Memory B cell (primary cell): Measurements from ENCODE around the gene KRT2.

Experiments
- ATAC-seq: fragments of 150-1000 bp; cut with Tn5 transposase; 2 replicates; pipeline ENCODE4 v1.10.0; 2021; ENCODE audit warnings: low read depth, mild to moderate bottlenecking, moderate library complexity
- DNase-seq, 2 donors: peaks; one replicate each; pipeline ENCODE4 v3.0.0; 2022; ENCODE audit warnings: low spot score in 2 of 2
- H3K27ac Mint-ChIP-seq: one replicate; pipeline ENCODE4 v1.8.0; 2022; ENCODE audit warnings: mild to moderate bottlenecking, moderate library complexity, mixed read lengths
- H3K27me3 Mint-ChIP-seq: one replicate; pipeline ENCODE4 v1.8.0; 2022; ENCODE audit warnings: mixed read lengths
- H3K36me3 Mint-ChIP-seq: one replicate; pipeline ENCODE4 v1.8.0; 2022; ENCODE audit warnings: mild to moderate bottlenecking, mixed read lengths
- H3K4me1 Mint-ChIP-seq: one replicate; pipeline ENCODE4 v1.8.0; 2022; ENCODE audit warnings: mixed read lengths
- H3K4me3 Mint-ChIP-seq: one replicate; pipeline ENCODE4 v1.8.0; 2022; ENCODE audit warnings: mild to moderate bottlenecking, moderate library complexity, mixed read lengths
- H3K9me3 Mint-ChIP-seq: one replicate; pipeline ENCODE4 v1.8.0; 2022; ENCODE audit warnings: mixed read lengths

The KRT2 gene

DNA sequence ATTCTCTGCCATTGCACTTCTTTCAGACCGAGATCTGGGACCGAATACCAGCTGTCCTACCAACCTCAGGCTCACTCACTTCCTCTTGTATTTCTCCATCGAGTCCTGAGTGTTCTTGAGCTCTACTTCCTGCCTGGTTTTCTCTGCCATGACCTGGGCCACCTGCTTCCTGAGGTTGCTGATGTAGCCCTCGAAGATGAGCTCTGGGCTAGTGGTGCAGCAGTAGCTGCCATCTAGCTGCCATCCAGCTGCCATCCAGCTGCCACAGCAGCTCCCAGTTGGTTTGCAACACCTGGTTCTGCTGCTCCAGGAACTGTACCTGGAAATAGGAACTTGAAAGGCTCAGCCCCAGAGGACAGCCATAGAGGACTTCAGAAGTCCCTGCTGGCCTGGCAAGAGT lies 18.6 kb downstream of the KRT2 start:
- H3K27ac Mint-ChIP-seq: no peak overlapping the region
- H3K9me3 Mint-ChIP-seq: no peaks in the 10 kb centered on the region
- ATAC-seq (no peak), DNase-seq (peak in 1 of 2 donors; percentile 6)
- no peaks in the 10 kb centered on the region for H3K36me3 Mint-ChIP-seq
- no peak overlapping the region for H3K4me3 Mint-ChIP-seq
- peaks cover 19% of the 10 kb centered on the region for H3K27me3 Mint-ChIP-seq
- H3K4me1 Mint-ChIP-seq: no peaks in the 10 kb centered on the region

DNA sequence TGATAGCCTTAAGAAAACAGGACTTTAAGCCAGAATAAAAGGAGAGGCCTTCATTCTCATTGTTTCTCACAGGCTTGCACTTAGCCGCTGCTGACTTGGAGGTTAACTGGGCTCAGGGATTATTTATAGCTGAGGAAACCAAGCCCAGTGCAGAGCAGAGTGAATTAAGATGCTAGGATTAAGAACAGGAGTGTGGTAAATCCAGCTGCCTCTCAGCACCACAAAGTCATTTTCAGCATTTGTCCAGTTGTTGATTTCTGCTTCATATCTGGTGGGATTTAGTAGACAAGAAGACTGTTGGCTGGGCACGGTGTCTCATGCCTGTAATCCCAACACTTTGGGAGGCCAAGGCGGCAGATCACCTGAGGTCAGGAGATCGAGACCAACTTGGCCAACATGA lies 19.4 kb downstream of the KRT2 start:
- Mint-ChIP-seq H3K27ac (no peak overlapping the region), H3K27me3 (peaks cover 21% of the 10 kb centered on the region)

DNA sequence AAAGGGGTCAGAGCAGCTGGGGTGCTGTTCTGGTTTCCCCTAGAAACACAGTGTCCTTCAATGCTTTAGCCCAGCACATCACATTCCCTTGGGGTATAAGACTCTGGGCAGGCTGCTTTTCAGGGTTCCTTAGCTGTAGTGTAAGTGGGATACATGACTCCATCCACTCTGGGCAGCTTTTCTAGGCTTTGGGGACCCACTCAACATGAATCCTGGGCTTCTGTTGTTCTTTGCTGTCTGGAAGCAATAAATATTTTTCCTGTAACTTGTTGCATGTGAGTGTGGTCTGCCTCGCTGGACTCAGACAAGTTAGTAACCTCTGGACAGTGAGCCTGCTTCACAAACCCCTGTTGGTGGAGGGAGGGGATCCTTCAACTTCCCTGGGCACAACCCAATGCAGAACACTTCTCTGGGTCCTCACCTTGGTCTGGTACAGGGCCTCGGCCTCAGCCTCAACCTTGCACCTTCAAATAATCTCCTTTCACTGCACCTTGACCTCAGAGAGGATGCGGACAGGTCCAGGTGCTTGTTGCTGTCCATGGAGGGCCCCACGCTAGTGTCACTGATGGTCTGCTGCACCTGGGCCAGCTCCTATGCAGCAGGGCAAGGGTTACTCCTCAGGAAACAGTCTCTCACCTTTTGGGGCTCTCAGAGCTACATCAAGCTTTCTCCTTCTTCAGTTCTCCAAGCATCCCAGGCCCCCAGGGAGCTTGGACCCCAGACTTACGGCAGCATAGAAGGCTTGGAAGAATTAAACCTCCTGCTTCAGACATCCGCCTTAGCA lies 20.1 kb downstream of the KRT2 start:
- peaks cover 26% of the 10 kb centered on the region for H3K27me3 Mint-ChIP-seq
- H3K9me3 Mint-ChIP-seq: no peaks in the 10 kb centered on the region
- ATAC-seq (no peak), DNase-seq (peak in 1 of 2 donors; percentile 6)
- no peaks in the 10 kb centered on the region for H3K36me3 Mint-ChIP-seq
- H3K4me3 Mint-ChIP-seq: no peak overlapping the region
- H3K4me1 Mint-ChIP-seq: no peaks in the 10 kb centered on the region
- H3K27ac Mint-ChIP-seq: no peak overlapping the region

More for the DNA sequence above, 19.4 kb downstream of the KRT2 start:
- Mint-ChIP-seq H3K36me3 (no peaks in the 10 kb centered on the region), H3K4me1 (no peaks in the 10 kb centered on the region), H3K4me3 (no peak overlapping the region), H3K9me3 (no peaks in the 10 kb centered on the region)
- ATAC-seq: no peak
- no peak for DNase-seq

DNA sequence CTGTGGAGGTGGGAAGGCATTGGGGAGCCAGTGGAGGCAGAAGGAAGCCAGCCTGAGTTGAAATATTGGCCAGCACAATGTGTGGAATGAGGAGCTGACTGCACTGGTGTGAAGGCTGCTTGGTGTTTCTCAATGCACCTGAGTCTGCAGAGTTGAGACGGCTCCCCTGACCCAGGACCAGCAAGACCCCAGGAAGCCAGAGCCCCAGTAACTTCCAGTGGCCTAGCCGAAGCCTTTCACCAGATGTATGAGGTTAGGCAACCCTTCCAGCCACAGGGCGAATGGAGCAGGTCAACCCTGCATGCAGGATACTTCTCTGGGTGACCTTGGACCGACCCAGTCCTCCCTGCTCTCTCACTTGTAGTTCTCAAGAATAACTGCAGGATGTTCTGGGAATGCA lies 20.7 kb downstream of the KRT2 start:
- ATAC-seq (no peak), DNase-seq (no peak)
- Mint-ChIP-seq H3K4me3 (no peak overlapping the region), H3K9me3 (no peaks in the 10 kb centered on the region), H3K27me3 (peaks cover 25% of the 10 kb centered on the region), H3K36me3 (no peaks in the 10 kb centered on the region), H3K4me1 (no peaks in the 10 kb centered on the region), H3K27ac (no peak overlapping the region)

DNA sequence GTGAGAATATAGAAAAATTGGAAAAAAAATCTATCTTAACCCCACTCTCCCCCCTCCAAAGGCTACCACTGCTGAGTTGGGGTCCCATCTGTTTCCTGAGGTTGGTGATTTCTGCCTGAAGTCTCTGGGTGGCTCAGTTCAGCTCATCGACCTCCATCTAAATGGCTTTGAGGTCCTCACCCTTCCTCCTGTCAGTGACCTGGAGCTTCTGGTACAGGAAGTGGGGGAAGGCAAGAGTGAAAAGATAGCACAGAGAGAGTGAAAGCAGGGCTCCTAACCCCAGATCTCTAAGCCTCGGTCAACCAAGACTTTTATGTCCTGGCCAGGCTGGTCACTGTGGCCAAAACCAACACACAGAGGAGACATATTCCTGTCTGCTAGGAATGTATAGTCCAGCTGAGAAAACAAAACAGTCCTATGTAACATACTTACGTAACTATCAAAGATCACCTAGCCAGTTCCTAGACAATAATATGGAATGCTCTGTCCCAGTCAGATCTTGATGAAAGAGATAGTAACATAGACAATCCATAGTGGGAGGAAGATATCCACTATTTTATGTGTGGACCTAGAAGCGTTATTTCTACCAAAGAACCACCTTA lies 21.3 kb downstream of the KRT2 start:
- no peak overlapping the region for H3K4me3 Mint-ChIP-seq
- DNase-seq: peak in 1 of 2 donors; percentile 3
- H3K4me1 Mint-ChIP-seq: no peaks in the 10 kb centered on the region
- no peak for ATAC-seq
- H3K36me3 Mint-ChIP-seq: no peaks in the 10 kb centered on the region
- no peak overlapping the region for H3K27ac Mint-ChIP-seq
- H3K27me3 Mint-ChIP-seq: peaks cover 22% of the 10 kb centered on the region
- H3K9me3 Mint-ChIP-seq: no peaks in the 10 kb centered on the region

DNA sequence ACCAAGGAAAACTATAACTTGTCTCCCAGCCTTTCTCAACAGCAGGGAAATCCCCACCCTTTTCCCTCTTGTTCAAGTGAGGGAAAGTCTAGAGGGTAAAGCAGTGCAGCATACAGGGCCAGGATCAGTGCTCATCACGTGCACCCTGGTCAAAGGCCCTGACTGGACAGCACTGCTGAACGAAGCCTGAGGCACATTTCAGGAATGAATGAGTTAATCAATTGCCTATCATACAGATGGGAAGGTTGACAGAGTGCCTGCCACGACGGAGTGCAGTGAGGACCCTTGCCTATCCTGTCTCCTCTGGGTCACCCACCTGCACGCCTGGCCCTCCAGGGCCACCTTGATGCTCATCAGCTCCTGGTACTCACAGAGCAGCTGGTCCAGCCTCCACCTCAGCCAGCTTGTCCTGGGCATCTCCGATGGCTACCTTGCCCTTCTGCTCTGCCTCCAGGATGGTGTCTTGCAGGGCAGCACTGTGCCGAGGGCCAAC lies 22.0 kb downstream of the KRT2 start:
- DNase-seq (peak in 1 of 2 donors; percentile 7), ATAC-seq (no peak)
- Mint-ChIP-seq H3K36me3 (no peaks in the 10 kb centered on the region), H3K27me3 (peaks cover 19% of the 10 kb centered on the region), H3K4me3 (no peak overlapping the region), H3K9me3 (no peaks in the 10 kb centered on the region), H3K27ac (no peak overlapping the region), H3K4me1 (no peaks in the 10 kb centered on the region)

DNA sequence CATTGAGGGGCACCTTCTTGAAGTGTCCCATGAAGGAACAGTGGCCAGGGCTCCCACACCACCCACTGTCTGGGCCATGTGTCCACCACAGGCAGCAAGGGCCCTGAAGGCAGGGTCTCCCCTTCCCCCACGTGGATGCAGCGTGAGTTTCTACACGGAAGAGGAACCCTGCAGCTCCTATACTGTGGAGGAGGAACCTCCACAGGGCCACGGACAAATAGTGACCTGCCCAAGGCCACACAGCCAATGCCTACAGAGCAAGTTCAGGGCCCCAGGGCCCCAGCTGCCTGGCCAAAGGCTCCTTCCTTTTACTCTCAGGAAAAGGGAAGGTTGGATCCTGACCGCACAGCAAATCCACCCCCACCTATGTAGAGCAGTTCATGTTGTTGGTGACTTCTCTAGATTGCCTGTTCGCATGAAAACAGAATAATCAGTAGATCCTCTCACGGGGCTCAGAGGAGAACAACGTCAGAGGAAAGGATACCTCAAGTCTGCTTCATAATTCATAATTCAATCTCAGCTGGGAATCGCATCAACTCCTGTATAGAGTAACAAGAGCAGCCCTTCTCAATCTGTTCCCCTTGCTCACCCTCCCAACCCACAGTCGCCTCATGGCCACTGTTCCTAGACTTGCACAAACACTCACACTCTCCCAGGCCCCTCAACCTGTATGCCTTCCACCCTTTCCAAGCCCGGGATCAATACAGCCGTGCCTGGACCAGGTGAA lies 22.6 kb downstream of the KRT2 start:
- no peak for ATAC-seq
- Mint-ChIP-seq H3K27ac (no peak overlapping the region), H3K27me3 (peaks cover 19% of the 10 kb centered on the region), H3K36me3 (no peaks in the 10 kb centered on the region), H3K4me1 (no peaks in the 10 kb centered on the region), H3K9me3 (no peaks in the 10 kb centered on the region), H3K4me3 (no peak overlapping the region)
- DNase-seq: peak in 1 of 2 donors; percentile 1

DNA sequence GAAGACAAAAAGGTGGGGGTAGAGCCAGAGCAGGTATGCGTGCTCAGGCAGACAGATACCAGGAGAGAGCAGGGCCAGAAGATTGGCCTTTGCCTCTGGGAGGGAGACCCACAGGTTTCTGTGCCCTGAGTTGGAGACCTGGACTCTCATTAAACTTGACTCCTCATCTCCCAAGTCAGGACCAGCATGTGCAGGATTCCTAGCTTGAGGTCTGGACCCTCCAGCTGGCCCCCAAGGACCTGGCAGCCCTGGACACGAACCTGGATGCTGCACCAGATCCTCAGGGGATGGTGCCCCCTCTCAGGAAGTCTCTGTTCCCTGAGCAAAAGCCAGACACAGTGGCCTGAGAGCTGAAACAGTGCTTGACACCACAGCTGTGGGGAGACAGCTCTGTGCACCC lies 23.2 kb downstream of the KRT2 start:
- Mint-ChIP-seq H3K36me3 (no peaks in the 10 kb centered on the region), H3K4me1 (no peaks in the 10 kb centered on the region), H3K9me3 (no peaks in the 10 kb centered on the region), H3K27me3 (peaks cover 17% of the 10 kb centered on the region), H3K27ac (no peak overlapping the region), H3K4me3 (no peak overlapping the region)
- ATAC-seq (no peak), DNase-seq (no peak)

DNA sequence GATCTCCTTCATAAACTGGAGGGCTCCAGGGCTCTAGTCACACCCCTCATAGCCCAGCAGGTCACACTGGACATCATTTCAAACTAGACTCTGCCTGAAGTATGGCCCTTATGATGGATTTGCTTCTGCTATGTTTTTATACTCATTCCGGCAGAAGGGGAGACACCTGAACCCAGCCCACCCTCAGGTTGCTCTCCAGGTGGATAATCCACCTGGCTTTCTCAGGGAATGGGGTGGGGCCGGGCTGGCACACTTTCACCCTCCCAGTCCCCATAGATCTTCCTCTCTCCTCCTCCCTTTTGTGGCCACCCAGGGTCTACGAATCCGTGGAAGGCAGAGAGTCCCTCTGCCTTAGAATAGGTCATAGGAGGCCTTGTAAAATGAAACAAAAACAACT lies 23.9 kb downstream of the KRT2 start:
- Mint-ChIP-seq H3K36me3 (no peaks in the 10 kb centered on the region), H3K27ac (no peak overlapping the region), H3K4me3 (no peak overlapping the region), H3K4me1 (no peaks in the 10 kb centered on the region), H3K9me3 (no peaks in the 10 kb centered on the region), H3K27me3 (peaks cover 17% of the 10 kb centered on the region)
- DNase-seq (no peak), ATAC-seq (no peak)

DNA sequence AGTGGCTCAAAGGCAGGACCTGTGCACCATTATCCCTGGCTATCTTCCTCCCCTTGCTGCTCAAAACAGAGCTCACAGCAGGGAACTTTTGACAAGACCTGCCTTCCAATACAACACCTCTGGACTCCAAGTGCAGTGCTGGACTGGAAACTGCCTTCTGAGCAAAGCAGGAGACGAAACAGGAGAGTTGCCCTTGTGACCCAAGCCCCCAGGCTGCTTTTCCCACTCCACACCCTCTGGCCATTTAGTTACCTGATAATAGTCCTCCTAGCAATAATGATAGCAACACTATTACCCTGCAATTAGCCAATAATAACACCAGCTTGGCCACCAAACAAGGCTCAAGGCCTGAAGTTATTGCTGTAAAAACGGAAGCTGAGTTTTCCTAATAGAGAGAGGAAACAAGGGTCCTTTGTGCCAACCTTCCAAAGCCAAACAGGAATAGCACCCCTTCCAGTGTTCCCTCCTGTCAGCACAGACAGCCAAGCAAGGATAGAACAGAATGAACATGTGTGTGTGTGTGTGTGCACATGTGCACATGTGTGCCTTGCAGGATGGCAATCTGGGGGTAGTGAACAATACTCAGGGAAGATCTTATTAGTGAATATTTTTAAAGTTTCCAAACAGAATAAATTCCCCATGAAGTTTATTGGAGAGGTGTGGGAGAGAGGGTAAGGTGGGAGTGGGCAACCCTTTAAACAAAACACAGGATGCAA lies 24.5 kb downstream of the KRT2 start:
- no peaks in the 10 kb centered on the region for H3K4me1 Mint-ChIP-seq
- H3K27me3 Mint-ChIP-seq: peaks cover 20% of the 10 kb centered on the region
- ATAC-seq (no peak), DNase-seq (no peak)
- no peaks in the 10 kb centered on the region for H3K9me3 Mint-ChIP-seq
- H3K27ac Mint-ChIP-seq: no peak overlapping the region
- no peaks in the 10 kb centered on the region for H3K36me3 Mint-ChIP-seq
- H3K4me3 Mint-ChIP-seq: no peak overlapping the region

DNA sequence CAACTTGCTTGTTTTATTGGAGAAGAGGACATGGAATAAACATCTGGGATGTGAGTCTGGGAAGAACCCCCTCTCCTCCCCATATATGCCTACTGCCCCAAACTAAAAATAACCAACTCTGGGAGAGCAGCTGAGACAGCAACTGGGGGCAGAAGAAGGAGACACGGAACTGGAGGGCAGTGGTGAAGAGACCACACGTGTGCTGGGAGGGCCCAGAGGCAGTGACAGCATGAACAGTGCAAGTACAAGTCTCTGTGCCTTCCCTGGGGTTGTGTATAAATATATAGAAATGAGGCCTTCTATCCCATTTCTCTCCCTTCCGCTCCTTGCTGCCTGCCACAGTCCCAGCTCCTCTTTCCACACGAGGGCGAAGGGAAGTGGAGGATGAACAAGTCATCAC lies 29.7 kb downstream of the KRT2 start:
- H3K4me3 Mint-ChIP-seq: no peak overlapping the region
- H3K9me3 Mint-ChIP-seq: no peaks in the 10 kb centered on the region
- H3K36me3 Mint-ChIP-seq: no peaks in the 10 kb centered on the region
- H3K27ac Mint-ChIP-seq: no peak overlapping the region
- no peak for ATAC-seq
- H3K27me3 Mint-ChIP-seq: peaks cover 19% of the 10 kb centered on the region
- H3K4me1 Mint-ChIP-seq: no peaks in the 10 kb centered on the region
- DNase-seq: no peak

DNA sequence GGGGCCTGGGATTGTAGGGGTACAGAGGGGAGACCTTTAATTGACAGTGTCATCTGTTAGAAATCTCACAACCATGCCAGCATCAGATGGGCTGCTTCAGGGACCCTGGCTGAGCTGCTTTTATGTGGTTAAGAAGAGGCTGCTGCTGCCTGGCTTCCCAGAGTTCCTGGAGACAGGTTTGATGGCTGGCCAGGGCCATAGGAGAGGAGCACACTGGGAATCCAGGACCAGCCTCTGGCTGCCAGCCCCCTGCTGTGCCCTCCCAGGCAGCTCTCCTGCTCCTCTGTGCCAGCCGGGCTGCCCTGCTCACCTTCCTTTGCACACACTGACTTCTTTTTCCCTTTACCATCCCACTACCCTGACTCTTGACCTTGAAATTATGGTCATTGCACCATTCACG lies 33.1 kb downstream of the KRT2 start:
- H3K36me3 Mint-ChIP-seq: no peaks in the 10 kb centered on the region

DNA sequence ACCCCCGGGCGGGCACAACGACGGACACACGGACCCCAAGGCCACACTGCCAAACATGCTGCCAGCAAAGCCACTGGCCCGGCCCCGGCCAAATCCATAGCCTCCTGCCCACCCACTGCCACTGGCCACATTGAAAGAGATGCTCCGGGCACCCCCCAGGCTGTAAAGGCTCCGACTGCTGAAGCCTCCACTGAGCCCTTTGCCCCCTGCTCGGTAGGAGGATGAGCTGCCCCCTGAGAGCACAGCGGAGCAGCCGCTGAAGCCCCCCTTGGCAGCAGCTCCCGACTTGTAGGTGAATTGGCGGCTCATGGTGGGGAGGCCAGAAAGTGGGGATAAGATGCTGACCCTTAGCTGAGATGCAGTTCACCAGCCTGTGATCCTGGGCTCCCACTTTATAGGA lies 33.8 kb downstream of the KRT2 start, which contains the start of gene KRT73:
KRT73 (minus strand) TSS at position 344 of the 400 bp plus-strand sequence; CDS start at position 309, 35 bp downstream.
- no peak for ATAC-seq
- DNase-seq: no peak
- Mint-ChIP-seq H3K36me3 (no peaks in the 10 kb centered on the region), H3K9me3 (no peaks in the 10 kb centered on the region), H3K4me1 (no peaks in the 10 kb centered on the region), H3K4me3 (no peak within 1 kb of the TSS), H3K27ac (no peak within 1 kb of the TSS), H3K27me3 (peaks cover 27% of the 10 kb centered on the region)

More for the DNA sequence above, 33.1 kb downstream of the KRT2 start:
- DNase-seq (peak in 1 of 2 donors; percentile 6), ATAC-seq (no peak)
- no peak overlapping the region for H3K27ac Mint-ChIP-seq
- H3K9me3 Mint-ChIP-seq: no peaks in the 10 kb centered on the region
- peaks cover 23% of the 10 kb centered on the region for H3K27me3 Mint-ChIP-seq
- no peak overlapping the region for H3K4me3 Mint-ChIP-seq
- H3K4me1 Mint-ChIP-seq: no peaks in the 10 kb centered on the region

DNA sequence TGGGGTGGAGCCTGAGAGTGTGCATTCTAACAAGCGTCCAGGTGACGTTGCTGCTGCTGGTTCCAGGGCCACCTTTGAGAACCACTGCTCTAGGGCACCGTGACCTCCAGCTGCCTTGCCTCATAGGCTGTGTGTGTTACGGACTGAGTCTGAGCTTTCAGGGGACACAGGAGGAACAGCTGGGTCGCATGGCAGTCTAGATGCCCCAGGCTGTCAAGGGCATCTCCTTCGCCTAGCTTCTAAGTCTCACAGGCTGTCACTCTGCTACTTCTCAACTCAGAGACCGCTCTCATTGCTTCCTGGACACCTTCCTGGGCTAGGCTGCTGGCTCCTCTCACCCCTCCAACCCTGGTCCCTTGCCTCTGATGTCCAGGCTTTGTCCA lies 34.6 kb downstream of the KRT2 start:
- Mint-ChIP-seq H3K27ac (no peak overlapping the region), H3K4me1 (no peaks in the 10 kb centered on the region), H3K36me3 (no peaks in the 10 kb centered on the region), H3K27me3 (peaks cover 24% of the 10 kb centered on the region), H3K9me3 (no peaks in the 10 kb centered on the region), H3K4me3 (no peak overlapping the region)
- DNase-seq (no peak), ATAC-seq (no peak)
